ENCODE data around the gene ERG28. TPM values are rescaled to one million over a fixed set of nuclear protein-coding genes. Genes with fewer than 3 reads are reported as not detected.

The ERG28 gene
- total and polyA plus RNA-seq, 2 donors (not counting 3 experiments of a cell fraction or from before 2014, with no cell fraction given), result 31.9 to 46.0 TPM

GRCh38 chr14:75636100-75636692 is 24.5 kb downstream of the ERG28 start:
- intact Hi-C loops (cut with micrococcal nuclease), result no loop called here
- POLR2A ChIA-PET, result no interaction called here

More at GRCh38 chr14:75636100-75636692, 24.5 kb downstream of the ERG28 start:
- Histone ChIP-seq H3K4me3 (replicated peaks in 1 of 3; ENCODE audit: insufficient read depth in 1 of 3, low read depth in 1 of 3, low read length in 3 of 3) (no peak overlapping the region), H3K27ac (ENCODE audit: insufficient read depth, low read depth, low read length) (no peak overlapping the region), H3K9me1 (replicated peaks; ENCODE audit: control insufficient read depth, extremely low read depth, insufficient read depth, low read length) (no peaks in the 10 kb centered on the region), H2AFZ (ENCODE audit: low read depth, low read length) (no peak overlapping the region), H3K27me3 (ENCODE audit: control insufficient read depth in 2 of 2, insufficient read depth in 2 of 2, low read length in 2 of 2) (peaks cover 0 to 2% of the 10 kb centered on the region in 2 experiments), H3K36me3 (ENCODE audit: control insufficient read depth in 2 of 2, extremely low read depth in 1 of 2, insufficient read depth in 2 of 2, low read length in 2 of 2) (no peaks in the 10 kb centered on the region), H3K4me2 (ENCODE audit: insufficient read depth, low read length) (no peak overlapping the region), H3K9ac (replicated peaks; ENCODE audit: extremely low read depth, insufficient read depth, low read length) (no peak overlapping the region), H4K20me1 (replicated peaks; ENCODE audit: control insufficient read depth, extremely low read depth, insufficient read depth, low read length) (no peaks in the 10 kb centered on the region), H3K9me3 (replicated peaks; ENCODE audit: control insufficient read depth, insufficient read depth, low read length) (no peaks in the 10 kb centered on the region), H3K4me1 (ENCODE audit: control insufficient read depth, extremely low read depth, insufficient read depth, low read length) (no peaks in the 10 kb centered on the region), H3K79me2 (ENCODE audit: control insufficient read depth, insufficient read depth, low read length) (no peaks in the 10 kb centered on the region)
- FAIRE-seq (no peak), DNase-seq (ENCODE audit: low read depth, low spot score) (no peak)
- TF ChIP-seq POLR2A (IDR thresholded peaks at IDR 0.05; ENCODE audit: low read depth, low read length) (no peak), CTCF (IDR thresholded peaks at IDR 0.05; ENCODE audit: extremely low read depth in 1 of 2, insufficient read depth in 1 of 2, low read depth in 1 of 2, low read length in 2 of 2) (no peak), JUN (IDR thresholded peaks at IDR 0.05; ENCODE audit: borderline replicate concordance, insufficient read depth, insufficient read length, low read depth) (no peak), GATA2 (IDR thresholded peaks at IDR 0.05; ENCODE audit: insufficient read depth, insufficient read length, low read depth, low read length) (no peak), POLR2AphosphoS5 (IDR thresholded peaks at IDR 0.05; ENCODE audit: insufficient read depth, low read depth, low read length) (no peak), MYC (IDR thresholded peaks at IDR 0.05; ENCODE audit: low read depth, low read length) (no peak), EZH2 (IDR thresholded peaks at IDR 0.05; ENCODE audit: borderline replicate concordance, low read depth, low read length, severe bottlenecking) (no peak), MAX (IDR thresholded peaks at IDR 0.05; ENCODE audit: insufficient read depth, insufficient read length) (no peak), FOS (IDR thresholded peaks at IDR 0.05; ENCODE audit: borderline replicate concordance, insufficient read depth, low read length) (no peak)
- no TSS peak for BruUV-seq (replicated peaks)
- dilution Hi-C loops (cut with MboI; ENCODE audit: extremely low pct_ligation_motif_present, low sequenced_read_pairs), result no loop called here
- CTCF ChIA-PET, result interaction anchor here (1.1 to 2.8 kb wide), 5 partner anchors 12 to 346 kb away, joined by 3 to 8 read pairs (median 7); partner anchors contain the start of gene TGFB3
